ENCODE measurements around the gene ARSH. TPM values are rescaled to one million over a fixed set of nuclear protein-coding genes. Genes with fewer than 3 reads are reported as not detected.
"Not testable (repeated sequence)": the region's sequence is repeated elsewhere in the genome, so short reads cannot be mapped to it uniquely, and the experiment has no call there.

Gene ARSH
- total RNA-seq, 1 experiment from 2014 or later: not detected

DNA sequence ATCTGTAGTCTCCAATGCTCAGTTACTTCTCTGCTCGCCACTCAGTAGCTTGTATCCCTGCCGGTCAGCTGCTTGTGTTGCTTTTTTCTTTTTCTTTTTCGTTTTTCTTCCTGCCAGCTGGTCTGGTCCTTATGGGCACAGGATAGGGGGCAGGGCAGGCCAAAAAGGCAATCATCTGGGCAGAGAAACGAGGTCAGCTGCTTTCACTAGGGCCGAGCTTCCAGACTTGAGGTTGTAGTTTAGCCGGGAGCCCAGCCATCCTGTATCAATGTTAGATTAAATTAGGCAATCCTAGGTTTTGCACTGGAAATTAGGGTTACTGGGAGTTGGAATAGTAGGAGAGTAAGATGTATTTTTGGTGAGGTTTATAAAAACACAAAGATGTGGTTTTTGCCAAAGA lies 38.3 kb downstream of the ARSH start:
- TF ChIP-seq, protein P1, sequence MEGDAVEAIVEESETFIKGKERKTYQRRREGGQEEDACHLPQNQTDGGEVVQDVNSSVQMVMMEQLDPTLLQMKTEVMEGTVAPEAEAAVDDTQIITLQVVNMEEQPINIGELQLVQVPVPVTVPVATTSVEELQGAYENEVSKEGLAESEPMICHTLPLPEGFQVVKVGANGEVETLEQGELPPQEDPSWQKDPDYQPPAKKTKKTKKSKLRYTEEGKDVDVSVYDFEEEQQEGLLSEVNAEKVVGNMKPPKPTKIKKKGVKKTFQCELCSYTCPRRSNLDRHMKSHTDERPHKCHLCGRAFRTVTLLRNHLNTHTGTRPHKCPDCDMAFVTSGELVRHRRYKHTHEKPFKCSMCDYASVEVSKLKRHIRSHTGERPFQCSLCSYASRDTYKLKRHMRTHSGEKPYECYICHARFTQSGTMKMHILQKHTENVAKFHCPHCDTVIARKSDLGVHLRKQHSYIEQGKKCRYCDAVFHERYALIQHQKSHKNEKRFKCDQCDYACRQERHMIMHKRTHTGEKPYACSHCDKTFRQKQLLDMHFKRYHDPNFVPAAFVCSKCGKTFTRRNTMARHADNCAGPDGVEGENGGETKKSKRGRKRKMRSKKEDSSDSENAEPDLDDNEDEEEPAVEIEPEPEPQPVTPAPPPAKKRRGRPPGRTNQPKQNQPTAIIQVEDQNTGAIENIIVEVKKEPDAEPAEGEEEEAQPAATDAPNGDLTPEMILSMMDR (IDR thresholded peaks at IDR 0.05; ENCODE audit: unreplicated experiment): no peak
- no TSS peak for BruUV-seq (replicated peaks)
- Mint-ChIP-seq H3K4me3 (ENCODE audit: low read depth, unreplicated experiment) (no peak overlapping the region), H3K27ac (ENCODE audit: unreplicated experiment) (no peak overlapping the region), H3K9me3 (ENCODE audit: low read depth, unreplicated experiment) (no peaks in the 10 kb centered on the region), H3K4me1 (ENCODE audit: low read depth, unreplicated experiment) (no peaks in the 10 kb centered on the region), H3K36me3 (ENCODE audit: insufficient read depth, unreplicated experiment) (no peaks in the 10 kb centered on the region), H3K27me3 (ENCODE audit: unreplicated experiment) (no peaks in the 10 kb centered on the region)
- DNase-seq: no peak
- CTCF ChIA-PET: no interaction called here
- intact Hi-C loops (cut with micrococcal nuclease; ENCODE audit: unreplicated experiment): no loop called here

DNA sequence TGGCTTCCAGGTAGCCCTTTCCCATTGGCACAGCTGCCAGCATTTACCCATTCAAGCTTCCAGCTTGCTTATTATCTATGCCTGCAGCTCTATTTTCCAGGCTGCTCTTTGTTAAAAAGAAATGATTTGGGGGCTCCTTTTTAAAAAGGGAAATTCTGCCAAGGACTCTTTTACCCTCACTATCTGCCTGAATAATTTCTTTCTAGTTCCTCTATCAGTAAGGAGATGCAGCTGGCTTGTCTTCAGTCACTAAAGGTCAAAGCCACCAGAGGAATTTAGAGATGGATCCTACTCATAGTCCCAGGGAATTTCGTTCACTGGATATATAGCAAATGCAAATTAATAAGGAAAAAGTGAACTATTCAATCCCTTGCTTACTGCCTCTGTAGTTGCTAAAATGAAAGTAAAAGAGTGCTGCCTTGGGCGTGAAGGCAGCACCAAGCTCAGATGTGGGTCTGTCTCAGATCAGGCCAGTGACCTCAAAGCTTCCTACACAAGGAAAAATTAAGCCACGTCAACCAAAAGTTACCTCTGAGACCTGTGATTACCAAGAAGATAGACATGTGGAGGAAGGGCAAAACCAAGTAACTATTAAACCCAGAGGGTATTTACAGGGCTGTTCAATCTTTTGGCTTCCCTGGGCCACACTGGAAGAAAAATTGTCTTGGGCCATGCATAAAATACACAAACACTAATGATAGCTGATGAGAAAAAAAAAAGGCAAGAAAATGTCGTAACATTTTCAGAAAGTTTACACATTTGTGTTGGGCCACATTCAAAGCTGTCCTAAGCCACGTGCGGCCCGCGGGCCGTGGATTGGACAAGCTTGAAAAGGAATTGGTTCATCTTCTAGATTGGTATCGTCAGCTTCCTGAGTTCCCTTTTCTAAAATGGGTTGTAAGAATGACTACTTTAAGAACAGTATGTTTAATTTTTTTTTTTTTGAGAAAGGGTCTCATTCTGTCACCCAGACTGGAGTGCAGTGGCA lies 40.2 kb downstream of the ARSH start:
- intact Hi-C loops (cut with micrococcal nuclease; ENCODE audit: unreplicated experiment): no loop called here
- H3K36me3 Mint-ChIP-seq (ENCODE audit: insufficient read depth, unreplicated experiment): no peaks in the 10 kb centered on the region
- TF ChIP-seq, protein P1 (IDR thresholded peaks at IDR 0.05; ENCODE audit: unreplicated experiment): no peak
- no TSS peak for BruUV-seq (replicated peaks)
- H3K9me3 Mint-ChIP-seq (ENCODE audit: low read depth, unreplicated experiment): no peaks in the 10 kb centered on the region
- H3K27me3 Mint-ChIP-seq (ENCODE audit: unreplicated experiment): no peaks in the 10 kb centered on the region
- no peak for DNase-seq
- no peak overlapping the region for H3K27ac Mint-ChIP-seq (ENCODE audit: unreplicated experiment)
- no peak overlapping the region for H3K4me3 Mint-ChIP-seq (ENCODE audit: low read depth, unreplicated experiment)
- CTCF ChIA-PET: no interaction called here
- H3K4me1 Mint-ChIP-seq (ENCODE audit: low read depth, unreplicated experiment): no peaks in the 10 kb centered on the region

DNA sequence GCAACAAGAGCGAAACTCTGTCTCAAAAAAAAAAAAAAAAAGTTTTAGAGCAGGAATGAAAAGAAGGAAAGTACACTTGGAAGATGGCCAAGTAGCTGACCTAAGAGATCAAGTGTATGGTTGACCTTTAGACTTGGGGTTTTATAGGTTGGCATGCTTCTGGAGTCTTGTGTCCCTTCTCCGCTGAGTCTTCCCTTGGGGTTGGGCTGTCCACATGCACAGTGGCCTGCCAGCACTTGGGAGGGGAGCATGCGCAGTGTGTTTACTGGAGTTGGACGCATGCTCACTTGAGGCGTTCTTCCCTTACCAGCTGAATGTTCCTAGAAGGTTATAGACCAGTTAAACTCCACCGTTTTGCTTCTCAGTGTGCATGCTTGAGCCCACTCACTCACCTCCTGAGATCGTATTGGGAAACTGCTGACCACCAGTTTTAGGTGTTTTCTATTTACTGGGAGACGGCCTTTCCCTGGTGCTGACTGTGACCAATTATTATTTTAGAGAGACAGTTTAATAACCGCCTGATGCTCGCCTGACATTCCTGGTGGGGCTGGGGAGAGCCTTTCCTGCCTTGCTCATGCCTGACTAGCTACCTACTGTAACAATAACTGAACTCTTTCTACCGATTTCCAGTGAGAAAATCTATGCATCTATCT lies 44.3 kb downstream of the ARSH start:
- H3K36me3 Mint-ChIP-seq (ENCODE audit: insufficient read depth, unreplicated experiment); CTCF ChIA-PET; H3K9me3 Mint-ChIP-seq (ENCODE audit: low read depth, unreplicated experiment); H3K27ac Mint-ChIP-seq (ENCODE audit: unreplicated experiment); H3K27me3 Mint-ChIP-seq (ENCODE audit: unreplicated experiment); intact Hi-C loops (cut with micrococcal nuclease; ENCODE audit: unreplicated experiment); BruUV-seq (replicated peaks); H3K4me1 Mint-ChIP-seq (ENCODE audit: low read depth, unreplicated experiment); H3K4me3 Mint-ChIP-seq (ENCODE audit: low read depth, unreplicated experiment); DNase-seq: not testable (repeated sequence)

DNA sequence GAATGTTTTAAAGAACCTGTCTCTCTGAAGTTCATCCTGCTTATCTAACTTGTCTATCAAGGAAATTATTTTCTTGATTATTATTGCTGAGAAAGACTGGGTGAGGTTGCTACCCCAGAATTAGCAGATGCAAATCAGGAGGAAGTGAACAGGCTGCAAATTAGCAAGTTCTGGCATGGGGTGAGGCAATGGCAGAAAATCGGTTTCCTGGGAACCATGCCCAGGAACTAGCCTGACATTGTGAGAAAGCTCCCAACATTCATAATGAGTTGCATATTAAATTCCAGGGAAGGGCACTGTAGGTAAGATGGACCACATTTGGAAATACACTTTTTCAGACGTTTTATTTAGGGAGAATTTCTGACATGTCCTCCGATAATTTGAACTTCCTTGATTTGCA lies 46.5 kb downstream of the ARSH start:
- H3K27me3 Mint-ChIP-seq (ENCODE audit: unreplicated experiment): no peaks in the 10 kb centered on the region
- no peak overlapping the region for H3K4me3 Mint-ChIP-seq (ENCODE audit: low read depth, unreplicated experiment)
- TF ChIP-seq, protein P1 (IDR thresholded peaks at IDR 0.05; ENCODE audit: unreplicated experiment): no peak
- H3K4me1 Mint-ChIP-seq (ENCODE audit: low read depth, unreplicated experiment): no peaks in the 10 kb centered on the region
- BruUV-seq (replicated peaks): no TSS peak
- no peak overlapping the region for H3K27ac Mint-ChIP-seq (ENCODE audit: unreplicated experiment)
- no peaks in the 10 kb centered on the region for H3K9me3 Mint-ChIP-seq (ENCODE audit: low read depth, unreplicated experiment)
- CTCF ChIA-PET: interaction anchor here (0.6 kb wide), 1 partner anchor 185 kb away, joined by 3 read pairs; no protein-coding TSS in a partner anchor
- no peak for DNase-seq
- H3K36me3 Mint-ChIP-seq (ENCODE audit: insufficient read depth, unreplicated experiment): no peaks in the 10 kb centered on the region
- intact Hi-C loops (cut with micrococcal nuclease; ENCODE audit: unreplicated experiment): no loop called here

Measured in Calu3 (cell line).